GM19025 (cell line): ENCODE results near the gene THOC5.
"Not testable (repeated sequence)": the region's sequence is repeated elsewhere in the genome, so short reads cannot be mapped to it uniquely, and the experiment has no call there.

ENCODE experiments used
- ATAC-seq: cut with Tn5 transposase; IDR thresholded peaks from one replicate; pipeline ENCODE4 v1.9.1; 2021; ENCODE audit warnings: mild to moderate bottlenecking, low read depth, moderate library complexity; ENCODE audit not compliant: unreplicated experiment

Gene THOC5

DNA sequence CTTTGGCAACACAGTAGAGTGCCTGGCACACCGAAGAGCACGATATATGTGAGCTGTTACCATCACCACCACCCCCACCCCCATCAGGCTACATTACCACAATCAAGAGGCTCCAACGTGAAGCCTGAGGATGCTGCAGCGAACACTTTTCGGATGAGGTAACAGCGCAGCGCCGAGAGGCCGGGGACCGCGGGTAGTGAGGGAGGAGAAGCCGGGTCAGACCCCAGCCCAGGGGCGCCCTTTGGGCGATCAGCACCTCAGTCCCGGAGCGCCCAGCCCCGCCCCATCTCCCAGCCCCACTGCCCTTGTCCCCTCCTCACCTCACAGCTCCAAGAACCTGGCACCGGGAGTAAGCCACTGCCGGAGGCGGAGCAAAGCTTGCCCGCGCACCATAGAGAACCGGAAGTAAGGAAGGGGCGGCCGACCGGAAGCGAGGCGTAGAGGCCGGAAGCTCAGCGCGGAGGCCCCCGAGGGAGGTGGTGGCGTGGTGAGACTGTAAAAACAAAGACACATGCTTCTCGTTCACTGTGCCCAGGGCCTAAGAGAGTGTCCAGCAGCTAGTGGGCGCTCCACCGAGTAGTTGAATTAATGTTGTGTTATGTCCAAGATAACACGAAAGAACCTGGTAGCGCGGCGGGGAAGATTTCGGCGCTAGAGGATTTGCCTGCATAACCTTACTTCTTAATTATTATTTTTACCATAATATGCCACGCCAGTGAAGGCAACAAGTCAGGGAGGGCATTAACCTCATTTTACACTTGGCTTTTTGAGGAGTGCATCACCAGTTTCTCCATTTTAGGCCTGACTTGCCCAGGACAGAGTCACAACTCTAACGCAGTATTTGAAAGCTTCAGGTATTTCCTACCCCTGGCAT lies at the start of gene THOC5:
TSS of gene THOC5 (minus strand) at position 407 of the 874 bp plus-strand sequence. CDS start 4,610 bp downstream, outside the sequence.
- ATAC-seq: peak; percentile 96

DNA sequence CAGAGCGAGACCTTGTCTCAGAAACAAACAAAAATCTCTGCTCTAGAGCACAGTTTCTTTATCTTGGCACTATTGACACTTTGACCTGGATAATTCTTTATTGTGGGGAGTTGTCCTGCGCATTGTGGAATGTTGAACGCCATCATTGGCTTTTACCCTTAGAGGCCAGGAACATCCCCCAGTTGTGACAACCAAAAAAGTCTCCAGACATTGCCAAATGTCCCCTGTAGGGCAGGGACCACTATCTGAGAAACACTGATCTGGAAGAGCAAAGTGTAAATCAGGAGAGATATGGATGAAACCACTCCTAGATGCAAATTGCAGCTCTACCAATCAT lies 45.1 kb upstream of the THOC5 start:
- ATAC-seq: no peak

DNA sequence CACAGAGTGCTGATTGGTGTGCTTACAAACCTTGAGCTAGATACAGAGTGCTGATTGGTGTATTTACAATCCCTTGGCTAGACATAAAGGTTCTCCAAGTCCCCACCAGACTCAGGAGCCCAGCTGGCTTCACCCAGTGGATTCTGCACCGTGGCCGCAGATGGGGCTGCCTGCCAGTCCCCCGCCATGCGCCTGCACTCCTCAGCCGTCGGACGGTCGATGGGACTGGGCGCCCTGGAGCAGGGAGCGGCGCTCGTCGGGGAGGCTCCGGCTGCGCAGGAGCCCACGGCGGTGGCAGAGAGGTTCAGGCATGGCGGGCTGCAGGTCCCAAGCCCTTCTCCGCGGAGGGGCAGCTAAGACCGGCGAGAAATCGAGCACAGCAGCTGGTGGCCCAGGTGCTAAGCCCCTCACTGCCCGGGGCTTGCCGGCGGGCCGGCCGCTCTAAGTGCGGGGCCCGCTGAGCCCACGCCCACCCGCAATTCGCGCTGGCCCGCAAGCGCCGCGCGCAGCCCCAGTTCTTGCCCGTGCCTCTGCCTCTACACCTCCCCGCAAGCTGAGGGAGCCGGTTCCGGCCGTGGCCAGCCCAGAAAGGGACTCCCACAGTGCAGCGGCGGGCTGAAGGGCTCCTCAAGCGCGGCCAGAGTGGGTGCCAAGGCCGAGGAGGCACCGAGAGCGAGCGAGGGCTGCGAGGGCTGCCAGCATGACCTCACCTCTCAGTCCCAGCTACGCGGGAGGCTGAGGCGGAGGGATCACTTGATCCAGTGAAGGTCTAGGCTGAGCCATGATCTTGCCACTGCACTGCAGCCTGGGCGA lies 44.5 kb upstream of the THOC5 start:
- ATAC-seq: not testable (repeated sequence)

DNA sequence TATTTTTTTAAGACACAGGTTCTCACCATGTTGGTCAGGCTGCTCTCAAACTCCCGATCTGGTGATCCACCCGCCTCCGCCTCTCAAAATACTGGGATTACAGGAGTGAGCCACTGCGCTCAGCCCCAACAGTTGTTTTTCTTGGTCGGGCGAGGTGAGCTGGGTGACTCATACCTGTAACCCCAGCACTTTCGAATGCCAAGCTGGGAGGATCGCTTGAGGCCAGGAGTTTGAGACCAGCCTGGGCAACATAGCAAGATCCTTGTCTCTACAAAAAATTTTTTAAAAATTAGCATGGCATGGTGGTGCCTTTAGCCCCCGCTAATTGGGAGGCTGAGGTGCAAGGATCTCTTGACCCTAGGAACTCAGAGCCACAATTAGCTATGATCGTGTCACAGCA lies 42.9 kb upstream of the THOC5 start:
- no peak for ATAC-seq

DNA sequence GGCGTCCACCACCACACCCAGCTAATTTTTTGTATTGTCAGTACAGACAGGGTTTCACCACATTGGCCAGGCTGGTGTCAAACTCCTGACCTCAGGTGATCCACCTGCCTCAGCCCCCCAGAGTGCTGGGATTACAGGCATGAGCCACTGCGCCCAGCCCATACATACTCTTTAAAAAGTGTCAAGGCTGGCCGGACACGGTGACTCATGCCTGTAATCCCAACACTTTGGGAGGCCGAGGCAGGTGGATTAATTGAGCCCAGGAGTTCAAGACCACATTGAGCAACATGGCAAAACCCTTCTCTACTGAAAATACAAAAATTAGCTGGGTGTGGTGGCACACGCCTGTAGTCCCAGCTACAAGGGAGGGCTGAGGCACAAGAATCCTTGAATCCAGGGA lies 40.9 kb upstream of the THOC5 start:
- ATAC-seq: not testable (repeated sequence)

DNA sequence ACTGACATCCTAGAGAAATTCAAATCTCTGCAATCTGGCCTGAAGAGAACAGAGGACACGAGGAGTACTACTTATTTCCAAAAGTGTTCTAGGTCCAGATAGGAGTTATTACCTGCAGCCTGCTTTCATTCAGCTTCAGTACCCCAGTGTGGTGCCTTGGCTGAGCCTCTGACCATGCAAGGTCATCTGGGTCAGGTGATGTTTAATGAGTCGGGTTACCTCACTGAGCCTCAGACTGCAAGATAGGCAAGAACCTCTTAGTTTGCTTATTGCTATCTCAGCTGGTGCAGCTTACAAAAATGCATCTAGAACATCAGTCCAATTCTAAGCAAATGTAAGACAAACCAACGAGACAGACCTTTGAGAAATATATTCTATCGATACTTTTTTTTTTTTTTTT lies 40.4 kb upstream of the THOC5 start:
- no peak for ATAC-seq

DNA sequence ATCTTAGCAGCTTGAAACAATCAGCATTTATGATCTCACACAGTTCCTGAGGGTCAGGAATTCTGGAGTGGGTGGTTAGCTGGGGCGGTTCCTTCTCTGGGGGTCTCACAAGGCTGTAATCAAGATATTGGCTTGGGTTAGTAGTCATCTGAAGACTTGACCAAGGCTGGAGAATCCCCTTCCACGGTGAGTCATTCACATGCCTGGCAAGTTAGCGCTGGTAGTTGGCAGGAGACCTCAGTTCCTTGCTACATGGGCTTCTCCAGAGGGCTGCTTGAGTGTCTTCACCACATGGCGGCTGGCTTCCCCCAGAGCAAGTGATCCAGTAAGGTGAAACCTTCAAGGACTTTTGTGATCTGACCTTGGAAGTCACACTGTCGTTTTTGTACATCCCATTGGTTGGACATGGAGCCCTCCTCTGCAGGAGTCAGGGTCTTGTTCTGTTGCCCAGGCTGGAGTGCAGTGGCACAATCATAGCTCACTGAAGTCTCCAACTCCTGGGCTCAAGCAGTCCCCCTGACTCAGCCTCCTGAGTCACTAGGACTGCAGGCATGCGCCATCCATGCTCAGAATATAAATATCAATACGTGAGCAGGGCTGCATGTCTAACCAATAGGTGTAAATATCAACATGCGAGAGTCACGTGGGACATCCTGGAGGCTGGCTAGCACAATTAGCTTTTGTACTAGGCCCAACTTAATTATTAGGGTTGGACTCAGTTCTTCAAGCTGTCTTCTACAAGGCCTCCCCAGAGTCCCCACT lies 34.6 kb upstream of the THOC5 start:
- ATAC-seq: no peak

DNA sequence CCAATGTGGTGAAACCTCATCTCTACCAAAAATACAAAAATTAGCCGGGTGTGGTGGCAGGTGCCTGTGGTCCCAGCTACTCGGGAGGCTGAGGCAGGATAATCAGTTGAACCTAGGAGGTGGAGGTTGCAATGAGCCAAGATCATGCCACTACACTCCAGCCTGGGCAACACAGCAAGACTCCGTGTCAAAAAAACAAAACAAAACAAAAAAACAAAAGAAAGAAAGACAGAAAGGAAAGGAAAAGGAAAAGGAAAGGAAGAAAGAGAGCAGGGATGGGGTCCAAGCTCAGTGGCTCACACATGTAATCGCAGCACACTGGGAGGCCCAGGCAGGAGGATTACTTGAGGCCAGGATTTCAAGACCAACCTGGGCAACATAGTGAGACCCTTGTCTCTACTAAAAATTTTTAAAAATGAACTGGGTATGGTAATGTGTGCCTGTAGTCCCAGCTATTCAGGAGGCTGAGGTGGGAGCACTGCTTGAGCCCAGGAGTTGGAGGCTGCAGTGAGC lies 32.7 kb upstream of the THOC5 start:
- not testable (repeated sequence) for ATAC-seq

DNA sequence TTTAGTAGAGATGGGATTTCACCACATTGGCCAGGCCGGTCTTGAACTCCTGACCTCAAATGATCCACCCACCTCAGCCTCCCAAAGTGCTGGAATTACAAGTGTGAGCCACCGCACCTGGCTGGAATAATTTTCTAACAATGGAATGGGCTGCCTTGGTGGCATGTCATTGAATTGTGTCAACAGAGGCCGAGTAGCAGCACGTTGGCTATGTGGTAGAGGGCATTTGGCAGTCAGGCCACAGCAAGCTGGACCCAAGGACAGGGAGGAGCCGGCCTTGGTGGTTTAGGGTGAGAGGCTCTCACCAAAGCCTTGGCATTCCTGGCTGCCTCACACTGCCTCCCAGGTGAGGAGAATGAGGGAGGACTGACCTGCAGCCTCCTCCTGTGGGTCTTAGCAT lies 31.4 kb upstream of the THOC5 start:
- ATAC-seq: no peak

DNA sequence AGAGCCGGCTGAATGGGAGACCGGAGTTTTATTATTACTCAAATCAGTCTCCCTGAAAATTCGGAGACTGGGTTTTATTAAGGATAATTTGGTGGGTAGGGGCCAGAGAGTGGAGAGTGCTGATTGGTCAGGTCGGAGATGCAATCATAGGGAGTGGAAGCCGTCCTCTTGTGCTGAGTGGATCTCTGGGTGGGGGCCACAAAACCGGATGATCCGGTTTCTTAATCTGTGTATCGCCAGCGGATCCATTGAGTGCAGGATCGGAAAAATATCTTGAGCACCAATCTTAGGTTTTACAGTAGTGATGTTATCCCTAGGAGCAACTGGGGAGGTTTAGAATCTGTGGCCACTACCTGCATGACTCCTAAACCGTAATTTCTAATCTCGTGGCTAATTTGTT lies 28.2 kb upstream of the THOC5 start:
- ATAC-seq: no peak

DNA sequence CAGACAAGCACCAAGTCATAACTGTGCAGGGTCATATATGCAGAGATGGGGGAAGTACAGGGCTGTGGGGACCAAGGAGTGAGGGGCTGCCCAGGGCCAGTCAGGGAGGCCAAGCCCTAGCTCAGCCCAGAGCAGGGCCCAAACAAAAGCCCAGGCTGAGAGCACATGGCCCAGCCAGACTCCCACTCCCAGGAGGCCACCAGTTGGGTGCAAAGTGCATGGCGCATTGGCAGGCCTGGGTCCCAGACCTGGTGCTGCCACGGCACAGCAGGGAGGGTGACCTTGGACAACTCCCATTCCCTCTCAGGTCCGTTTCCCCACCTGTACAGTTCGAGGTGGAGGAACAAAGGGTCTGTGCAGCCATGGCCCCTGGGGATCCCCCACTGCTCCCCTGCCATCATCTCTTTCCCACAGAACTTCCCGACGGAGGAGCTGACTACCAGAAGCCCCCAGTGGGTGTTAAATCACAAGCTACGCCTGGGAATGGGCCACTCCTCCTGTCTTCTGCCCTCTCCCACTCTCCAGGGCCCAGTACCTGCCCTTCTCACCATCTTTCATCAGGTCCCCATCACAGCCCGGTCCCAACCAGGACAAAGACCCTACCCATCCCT lies 26.7 kb upstream of the THOC5 start:
- ATAC-seq: no peak

DNA sequence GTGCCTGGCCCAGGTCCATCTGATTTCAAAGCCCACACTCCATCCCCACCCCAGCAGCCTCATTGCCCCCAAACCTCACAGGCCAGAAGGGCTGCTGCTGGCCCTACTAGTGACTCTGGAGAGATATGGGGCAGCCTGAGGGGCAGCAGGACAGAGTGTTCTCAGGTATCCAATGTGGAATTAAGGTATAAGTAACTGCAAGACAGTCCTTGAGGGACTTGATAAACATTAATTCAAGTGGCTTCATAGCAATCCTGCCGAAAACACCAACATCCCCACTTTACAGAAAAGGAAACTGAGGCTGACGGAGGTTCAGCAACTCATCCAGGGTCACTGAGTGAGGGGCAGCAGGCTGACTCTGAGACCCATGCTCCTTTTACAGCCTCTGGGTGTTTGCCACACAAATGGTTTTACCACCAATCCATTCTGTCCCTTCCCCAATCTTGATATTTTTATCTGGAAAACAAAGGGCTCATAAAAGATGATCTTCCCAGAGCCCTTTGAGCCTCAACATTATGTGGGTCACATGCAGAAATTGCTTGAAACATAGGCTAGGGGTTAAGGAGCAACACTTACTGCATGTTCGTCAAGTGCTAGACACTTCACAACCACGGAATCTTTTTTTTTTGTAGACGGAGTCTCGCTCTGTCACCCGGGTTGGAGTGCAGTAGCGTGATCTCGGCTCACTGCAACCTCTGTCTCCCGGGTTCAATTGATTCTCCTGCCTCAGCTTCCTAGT lies 25.1 kb upstream of the THOC5 start:
- no peak for ATAC-seq

DNA sequence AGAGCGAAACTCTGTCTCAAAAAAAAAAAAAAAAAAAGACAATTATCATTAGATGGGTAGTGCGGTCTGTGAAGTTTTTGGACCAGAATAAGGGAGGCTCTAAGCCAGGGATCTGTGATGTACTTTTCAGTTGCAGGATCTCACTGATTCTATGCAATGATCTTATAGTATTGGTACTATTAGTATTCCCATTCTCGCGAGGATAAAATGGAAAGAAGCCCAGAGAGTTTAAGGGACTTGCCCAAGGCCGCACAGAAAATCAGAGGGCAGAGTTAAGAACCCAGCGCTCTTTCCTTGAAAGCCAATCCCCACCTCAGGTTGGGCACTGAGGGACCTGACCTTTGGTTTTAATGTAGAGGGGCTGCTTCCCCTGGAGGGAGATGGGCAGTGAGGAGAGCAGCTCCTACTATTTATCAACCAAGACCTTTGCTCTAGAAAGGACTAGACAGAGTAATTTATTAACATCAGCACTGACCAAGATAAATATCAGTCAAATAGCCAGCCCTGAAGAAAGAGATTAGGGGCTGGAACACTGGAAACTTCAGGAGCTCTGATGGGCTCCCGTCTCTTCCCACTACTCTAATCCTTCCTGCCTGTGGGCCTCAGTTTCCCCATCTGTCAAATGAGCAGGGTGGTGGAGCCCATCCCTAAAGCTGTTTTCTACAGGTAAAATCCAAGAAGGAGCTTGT lies 21.3 kb upstream of the THOC5 start:
- ATAC-seq: no peak

DNA sequence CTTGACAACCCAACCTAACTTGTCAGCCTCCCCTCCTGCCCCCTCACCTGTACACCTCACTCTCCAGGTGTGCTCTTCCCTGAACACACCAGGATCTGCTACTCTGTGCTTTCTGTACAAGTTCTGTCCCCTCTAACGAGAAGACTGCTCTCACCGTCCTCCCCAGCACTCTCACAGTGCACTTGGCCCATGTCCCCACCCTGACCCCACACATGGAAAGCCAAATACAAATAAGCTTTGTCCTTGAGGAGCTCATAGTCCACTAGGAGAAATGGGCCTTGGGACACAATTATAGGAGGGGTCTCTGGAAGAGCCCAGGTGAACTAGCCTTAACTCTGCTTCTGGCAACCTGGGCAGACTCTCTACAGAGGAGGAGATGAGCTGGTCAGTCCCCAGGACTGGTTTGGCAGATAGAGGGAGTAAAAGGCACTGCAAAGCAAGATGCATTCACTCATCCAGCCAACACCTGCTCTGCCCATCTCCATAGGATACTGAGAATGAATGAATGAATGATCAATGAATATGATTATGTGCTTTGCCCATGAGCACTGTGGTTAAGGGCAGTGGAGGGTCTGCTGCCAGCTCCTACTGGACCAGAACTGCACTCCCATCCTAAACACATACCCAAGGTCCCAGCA lies 17.5 kb upstream of the THOC5 start:
- no peak for ATAC-seq

DNA sequence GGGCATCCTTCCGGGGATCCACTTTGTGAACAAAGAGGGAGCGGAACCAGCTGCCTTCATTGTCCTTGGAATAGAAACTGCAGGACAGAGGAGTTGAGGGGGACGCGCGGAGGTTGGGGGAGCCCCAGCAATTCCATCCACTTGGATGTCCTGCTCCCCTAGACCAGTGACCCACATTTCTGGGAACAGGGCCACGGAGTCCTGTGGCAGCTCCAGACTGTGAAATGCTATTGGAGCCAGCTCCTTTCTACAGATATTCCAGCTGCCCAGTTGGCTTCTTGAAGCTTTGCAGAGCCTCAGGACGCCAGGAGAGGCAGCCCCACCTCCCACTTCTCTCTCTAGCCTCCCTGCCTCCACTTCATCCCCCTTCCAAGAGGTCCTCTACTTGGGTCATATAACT lies 16.9 kb upstream of the THOC5 start:
- ATAC-seq: no peak

DNA sequence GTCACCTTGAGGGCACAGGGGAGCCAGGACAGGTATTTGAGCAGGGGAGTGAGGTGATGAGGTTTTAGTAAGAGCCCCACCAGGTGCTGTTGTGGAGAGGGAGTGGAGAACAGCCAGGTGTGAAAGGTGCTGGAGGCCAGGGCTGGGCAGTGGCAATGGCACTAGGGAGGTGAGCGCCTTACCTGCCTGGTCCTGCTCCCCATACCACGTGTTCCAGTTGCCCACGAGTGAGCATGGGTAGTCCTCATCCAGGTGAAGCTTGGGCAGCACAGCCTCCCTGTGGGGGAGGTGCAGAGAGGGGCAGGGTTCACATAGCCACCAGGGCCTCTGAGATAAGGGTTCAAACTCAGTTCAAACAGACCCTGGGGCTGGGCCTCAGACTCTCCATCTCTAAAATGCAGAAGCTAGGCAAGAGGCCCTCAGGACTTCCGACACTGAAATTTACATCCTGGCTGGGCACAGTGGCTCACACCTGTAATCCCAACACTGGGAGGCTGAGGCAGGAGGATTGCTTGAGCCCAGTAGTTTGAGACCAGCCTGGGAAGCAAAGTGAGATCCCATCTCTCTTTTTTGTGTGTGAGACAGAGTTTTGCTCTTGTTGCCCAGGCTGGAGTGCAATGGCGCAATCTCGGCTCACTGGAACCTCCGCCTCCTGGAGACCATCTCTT lies 15.6 kb upstream of the THOC5 start:
- ATAC-seq: no peak

DNA sequence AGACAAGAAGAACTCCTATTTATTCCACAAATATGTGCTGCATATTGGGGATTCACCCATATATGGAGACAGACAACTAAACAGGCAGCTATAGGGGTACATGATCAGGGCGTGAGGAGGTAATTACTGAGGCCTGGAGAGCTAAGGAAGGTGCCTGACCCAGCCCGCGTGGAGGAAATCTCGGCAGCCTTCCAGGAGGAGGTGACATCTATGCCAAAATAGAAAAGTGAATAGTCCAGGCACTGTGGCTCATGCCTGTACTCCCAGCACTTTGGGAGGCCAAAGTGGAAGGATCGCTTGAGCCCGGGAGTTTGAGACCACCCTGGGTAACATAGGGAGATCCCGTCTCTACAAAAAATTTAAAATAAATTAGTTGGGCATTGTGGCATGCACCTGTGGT lies 13.8 kb upstream of the THOC5 start:
- ATAC-seq: no peak

DNA sequence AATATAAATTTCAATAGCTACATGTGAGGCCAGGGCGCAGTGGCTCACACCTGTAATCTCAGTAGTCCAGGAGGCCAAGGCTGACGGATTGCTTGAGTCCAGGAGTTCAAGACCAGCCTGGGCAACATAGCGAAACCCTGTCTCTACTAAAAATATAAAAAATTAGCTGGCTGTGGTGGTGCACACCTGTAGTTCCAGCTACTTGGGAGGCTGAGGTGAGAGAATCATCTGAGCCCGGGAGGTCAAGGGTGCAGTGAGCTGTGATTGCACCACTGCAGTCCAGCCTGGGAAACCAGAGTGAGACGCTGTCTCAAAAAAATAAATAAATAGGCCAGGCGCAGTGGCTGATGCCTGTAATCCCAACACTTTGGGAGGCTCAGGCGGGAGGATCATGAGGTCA lies 13.0 kb upstream of the THOC5 start:
- not testable (repeated sequence) for ATAC-seq
